ENCODE data around the gene CDK13.

DNA sequence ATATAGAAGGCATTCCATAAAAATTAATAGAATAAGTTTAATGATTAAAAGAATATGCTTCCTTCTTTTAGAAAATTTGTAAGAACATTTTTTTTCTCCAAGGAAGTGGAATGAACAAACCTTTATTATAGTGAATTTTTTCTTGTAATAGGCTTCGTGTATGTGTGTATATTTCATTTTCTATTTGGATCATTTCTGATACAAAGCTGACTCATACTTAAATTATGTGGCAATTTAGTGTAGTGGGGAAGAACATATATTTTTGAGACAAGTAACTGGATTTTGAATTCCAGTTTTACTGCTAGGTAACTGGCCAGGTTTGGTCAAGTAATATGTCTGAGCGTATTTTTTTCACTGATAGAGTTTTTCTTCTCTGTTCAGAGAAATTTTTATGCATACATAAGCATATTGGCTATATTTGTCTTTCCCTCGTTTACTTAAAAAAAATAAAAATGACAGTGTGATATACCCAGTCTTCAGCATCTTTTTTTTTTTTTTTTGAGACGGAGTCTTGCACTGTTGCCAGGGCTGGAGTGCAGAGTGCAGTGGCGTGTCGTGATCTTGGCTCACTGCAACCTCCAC lies 50.8 kb downstream of the CDK13 start:
- TF ChIP-seq, protein P1, sequence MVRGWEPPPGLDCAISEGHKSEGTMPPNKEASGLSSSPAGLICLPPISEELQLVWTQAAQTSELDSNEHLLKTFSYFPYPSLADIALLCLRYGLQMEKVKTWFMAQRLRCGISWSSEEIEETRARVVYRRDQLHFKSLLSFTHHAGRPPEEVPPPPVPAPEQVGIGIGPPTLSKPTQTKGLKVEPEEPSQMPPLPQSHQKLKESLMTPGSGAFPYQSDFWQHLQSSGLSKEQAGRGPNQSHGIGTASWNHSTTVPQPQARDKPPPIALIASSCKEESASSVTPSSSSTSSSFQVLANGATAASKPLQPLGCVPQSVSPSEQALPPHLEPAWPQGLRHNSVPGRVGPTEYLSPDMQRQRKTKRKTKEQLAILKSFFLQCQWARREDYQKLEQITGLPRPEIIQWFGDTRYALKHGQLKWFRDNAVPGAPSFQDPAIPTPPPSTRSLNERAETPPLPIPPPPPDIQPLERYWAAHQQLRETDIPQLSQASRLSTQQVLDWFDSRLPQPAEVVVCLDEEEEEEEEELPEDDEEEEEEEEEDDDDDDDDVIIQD (CRISPR knock-in tag; IDR thresholded peaks at IDR 0.05) = no peak
- TF ChIP-seq CBX8 (IDR thresholded peaks at IDR 0.05; ENCODE audit: borderline replicate concordance, extremely low read depth, low read depth, low read length, poor library complexity, severe bottlenecking) = no peak
- TF ChIP-seq BHLHE40 (IDR thresholded peaks at IDR 0.05; ENCODE audit: low read length) = no peak
- no peak for TF ChIP-seq POLR2A (conservative IDR thresholded peaks at IDR 0.05)
- no peak for TF ChIP-seq POLR2AphosphoS2 (IDR thresholded peaks at IDR 0.05; ENCODE audit: low read length)
- TF ChIP-seq, protein P2, sequence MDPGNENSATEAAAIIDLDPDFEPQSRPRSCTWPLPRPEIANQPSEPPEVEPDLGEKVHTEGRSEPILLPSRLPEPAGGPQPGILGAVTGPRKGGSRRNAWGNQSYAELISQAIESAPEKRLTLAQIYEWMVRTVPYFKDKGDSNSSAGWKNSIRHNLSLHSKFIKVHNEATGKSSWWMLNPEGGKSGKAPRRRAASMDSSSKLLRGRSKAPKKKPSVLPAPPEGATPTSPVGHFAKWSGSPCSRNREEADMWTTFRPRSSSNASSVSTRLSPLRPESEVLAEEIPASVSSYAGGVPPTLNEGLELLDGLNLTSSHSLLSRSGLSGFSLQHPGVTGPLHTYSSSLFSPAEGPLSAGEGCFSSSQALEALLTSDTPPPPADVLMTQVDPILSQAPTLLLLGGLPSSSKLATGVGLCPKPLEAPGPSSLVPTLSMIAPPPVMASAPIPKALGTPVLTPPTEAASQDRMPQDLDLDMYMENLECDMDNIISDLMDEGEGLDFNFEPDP (CRISPR knock-in tag; IDR thresholded peaks at IDR 0.05) = no peak
- no peak for TF ChIP-seq CBFB (CRISPR knock-in tag; IDR thresholded peaks at IDR 0.05)
- no peak for TF ChIP-seq NFYB (IDR thresholded peaks at IDR 0.05; ENCODE audit: extremely low read depth, insufficient read length)
